ENCODE data around the gene C3orf85.

DNA sequence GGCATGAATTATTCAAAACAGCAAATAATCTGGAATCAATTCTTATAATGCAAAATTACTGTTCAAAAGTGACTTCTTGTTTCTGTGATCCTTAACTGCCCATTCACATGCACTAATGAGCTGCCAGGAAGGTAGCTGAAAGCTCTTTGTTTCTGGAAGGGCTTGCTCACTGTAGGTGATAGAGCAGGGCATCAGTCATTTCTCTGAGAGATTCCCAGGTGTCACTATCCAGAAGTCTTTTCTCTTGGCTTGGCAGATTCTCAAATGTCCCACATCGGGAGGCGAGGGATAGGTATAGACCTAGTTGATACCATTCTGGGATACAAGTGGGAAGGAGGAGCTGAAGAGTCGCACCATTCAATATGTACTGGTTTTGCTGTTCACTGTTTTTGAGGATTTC, 35.0 kb downstream of the C3orf85 start:
- TF ChIP-seq, protein P1, sequence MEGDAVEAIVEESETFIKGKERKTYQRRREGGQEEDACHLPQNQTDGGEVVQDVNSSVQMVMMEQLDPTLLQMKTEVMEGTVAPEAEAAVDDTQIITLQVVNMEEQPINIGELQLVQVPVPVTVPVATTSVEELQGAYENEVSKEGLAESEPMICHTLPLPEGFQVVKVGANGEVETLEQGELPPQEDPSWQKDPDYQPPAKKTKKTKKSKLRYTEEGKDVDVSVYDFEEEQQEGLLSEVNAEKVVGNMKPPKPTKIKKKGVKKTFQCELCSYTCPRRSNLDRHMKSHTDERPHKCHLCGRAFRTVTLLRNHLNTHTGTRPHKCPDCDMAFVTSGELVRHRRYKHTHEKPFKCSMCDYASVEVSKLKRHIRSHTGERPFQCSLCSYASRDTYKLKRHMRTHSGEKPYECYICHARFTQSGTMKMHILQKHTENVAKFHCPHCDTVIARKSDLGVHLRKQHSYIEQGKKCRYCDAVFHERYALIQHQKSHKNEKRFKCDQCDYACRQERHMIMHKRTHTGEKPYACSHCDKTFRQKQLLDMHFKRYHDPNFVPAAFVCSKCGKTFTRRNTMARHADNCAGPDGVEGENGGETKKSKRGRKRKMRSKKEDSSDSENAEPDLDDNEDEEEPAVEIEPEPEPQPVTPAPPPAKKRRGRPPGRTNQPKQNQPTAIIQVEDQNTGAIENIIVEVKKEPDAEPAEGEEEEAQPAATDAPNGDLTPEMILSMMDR (IDR thresholded peaks at IDR 0.05) = no peak
- TF ChIP-seq POLR2A (IDR thresholded peaks at IDR 0.05) = no peak

All from adrenal gland (tissue), 5 donors.